ENCODE data around the gene TACR2.
A peak's percentile ranks its signal among the peaks of the same experiment; 100 is the strongest.

DNA sequence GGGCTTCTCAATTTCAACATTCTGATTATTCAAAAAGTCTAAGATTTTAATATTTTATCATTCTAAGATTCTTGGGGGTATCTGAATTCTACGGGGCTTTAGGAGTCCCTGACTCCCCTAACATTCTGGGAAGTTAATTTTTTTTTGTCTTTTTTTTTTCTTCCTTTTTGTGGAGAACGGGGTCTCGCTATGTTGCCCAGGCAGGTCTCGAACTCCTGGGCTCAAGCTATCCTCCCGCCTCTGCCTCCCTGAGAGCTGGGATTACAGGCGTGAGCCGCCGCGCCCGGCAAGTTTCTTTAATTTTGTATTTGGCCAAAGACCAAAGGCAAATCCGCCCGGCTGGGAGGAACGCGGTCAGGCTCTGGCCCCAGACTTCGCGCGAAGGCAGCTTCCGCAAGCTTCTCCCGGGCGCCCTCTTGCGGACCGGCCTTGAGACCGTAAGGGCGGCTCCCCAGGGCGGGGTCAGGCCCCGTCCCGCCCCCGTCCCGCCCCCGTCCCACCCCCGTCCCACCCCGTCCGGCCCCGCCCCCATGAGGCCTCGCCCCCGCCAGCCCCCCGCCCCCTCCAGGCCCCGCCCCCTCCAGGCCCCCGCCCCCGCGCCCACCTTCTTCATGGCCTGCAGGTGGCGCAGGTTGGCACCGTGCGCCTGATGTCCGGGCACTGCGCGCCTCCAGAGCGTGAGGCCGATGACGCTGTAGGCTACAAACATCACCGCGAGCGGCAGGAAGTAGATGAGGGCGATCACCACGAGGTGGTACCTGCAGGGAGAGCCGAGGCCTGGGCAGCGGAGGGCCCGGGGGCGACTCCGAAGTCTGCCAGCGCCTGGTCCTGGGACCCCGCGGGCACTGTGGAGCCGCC, 8.2 kb downstream of the TACR2 start:
- TF ChIP-seq, protein P1, sequence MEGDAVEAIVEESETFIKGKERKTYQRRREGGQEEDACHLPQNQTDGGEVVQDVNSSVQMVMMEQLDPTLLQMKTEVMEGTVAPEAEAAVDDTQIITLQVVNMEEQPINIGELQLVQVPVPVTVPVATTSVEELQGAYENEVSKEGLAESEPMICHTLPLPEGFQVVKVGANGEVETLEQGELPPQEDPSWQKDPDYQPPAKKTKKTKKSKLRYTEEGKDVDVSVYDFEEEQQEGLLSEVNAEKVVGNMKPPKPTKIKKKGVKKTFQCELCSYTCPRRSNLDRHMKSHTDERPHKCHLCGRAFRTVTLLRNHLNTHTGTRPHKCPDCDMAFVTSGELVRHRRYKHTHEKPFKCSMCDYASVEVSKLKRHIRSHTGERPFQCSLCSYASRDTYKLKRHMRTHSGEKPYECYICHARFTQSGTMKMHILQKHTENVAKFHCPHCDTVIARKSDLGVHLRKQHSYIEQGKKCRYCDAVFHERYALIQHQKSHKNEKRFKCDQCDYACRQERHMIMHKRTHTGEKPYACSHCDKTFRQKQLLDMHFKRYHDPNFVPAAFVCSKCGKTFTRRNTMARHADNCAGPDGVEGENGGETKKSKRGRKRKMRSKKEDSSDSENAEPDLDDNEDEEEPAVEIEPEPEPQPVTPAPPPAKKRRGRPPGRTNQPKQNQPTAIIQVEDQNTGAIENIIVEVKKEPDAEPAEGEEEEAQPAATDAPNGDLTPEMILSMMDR (IDR thresholded peaks at IDR 0.05), result peak; percentile 59
- TF ChIP-seq, protein P2, sequence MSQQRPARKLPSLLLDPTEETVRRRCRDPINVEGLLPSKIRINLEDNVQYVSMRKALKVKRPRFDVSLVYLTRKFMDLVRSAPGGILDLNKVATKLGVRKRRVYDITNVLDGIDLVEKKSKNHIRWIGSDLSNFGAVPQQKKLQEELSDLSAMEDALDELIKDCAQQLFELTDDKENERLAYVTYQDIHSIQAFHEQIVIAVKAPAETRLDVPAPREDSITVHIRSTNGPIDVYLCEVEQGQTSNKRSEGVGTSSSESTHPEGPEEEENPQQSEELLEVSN (IDR thresholded peaks at IDR 0.05; ENCODE audit: borderline replicate concordance, low read depth), result peak; percentile 99
- TF ChIP-seq FOSL2 (IDR thresholded peaks at IDR 0.05) (no peak), FOSL2 (CRISPR knock-in tag; IDR thresholded peaks at IDR 0.05) (0 out of 2 replicates have a peak, but pooled peaks have one; percentile 29), SREBF2 (IDR thresholded peaks at IDR 0.05) (no peak)
- TF ChIP-seq, protein P3, sequence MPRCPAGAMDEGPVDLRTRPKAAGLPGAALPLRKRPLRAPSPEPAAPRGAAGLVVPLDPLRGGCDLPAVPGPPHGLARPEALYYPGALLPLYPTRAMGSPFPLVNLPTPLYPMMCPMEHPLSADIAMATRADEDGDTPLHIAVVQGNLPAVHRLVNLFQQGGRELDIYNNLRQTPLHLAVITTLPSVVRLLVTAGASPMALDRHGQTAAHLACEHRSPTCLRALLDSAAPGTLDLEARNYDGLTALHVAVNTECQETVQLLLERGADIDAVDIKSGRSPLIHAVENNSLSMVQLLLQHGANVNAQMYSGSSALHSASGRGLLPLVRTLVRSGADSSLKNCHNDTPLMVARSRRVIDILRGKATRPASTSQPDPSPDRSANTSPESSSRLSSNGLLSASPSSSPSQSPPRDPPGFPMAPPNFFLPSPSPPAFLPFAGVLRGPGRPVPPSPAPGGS (IDR thresholded peaks at IDR 0.05), result 0 out of 3 replicates have a peak, but pooled peaks have one; percentile 28
